RPMI8226 (cell line): Measurements from ENCODE around the gene ACSS3.

Experiments
- DNase-seq: peaks from one replicate; pipeline ENCODE4 v3.0.0-alpha.2; 2015

Gene ACSS3

GRCh38 chr12:81231574-81232368, 153.9 kb downstream of the ACSS3 start:
- no peak for DNase-seq

GRCh38 chr12:81245458-81245857, 167.6 kb downstream of the ACSS3 start:
- DNase-seq = no peak

GRCh38 chr12:81245907-81246570, 168.2 kb downstream of the ACSS3 start:
- no peak for DNase-seq

- DNase-seq = no peak
Measured at GRCh38 chr12:81249976-81250375, 172.1 kb downstream of the ACSS3 start.

DNA sequence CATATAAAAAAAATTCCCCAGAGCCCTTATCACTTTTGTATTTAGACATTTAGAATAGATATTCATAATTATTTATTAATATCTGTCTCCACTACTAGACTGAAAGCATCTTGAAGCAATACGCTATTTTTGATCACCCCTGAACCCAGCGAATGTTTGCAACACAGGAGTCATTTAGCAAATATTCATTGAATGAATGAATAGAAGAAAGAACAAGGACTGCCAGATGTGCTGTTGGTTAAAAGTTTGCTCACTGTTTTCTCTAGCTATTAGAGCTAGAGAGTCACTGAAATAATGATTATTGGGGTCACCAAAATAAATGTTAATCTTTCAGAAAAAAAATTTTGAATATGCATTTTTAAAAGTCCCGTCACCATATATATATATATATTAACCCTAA, 174.3 kb downstream of the ACSS3 start:
- no peak for DNase-seq

- DNase-seq = no peak
Measured at GRCh38 chr12:81253360-81253759, 175.5 kb downstream of the ACSS3 start.

GRCh38 chr12:81255456-81255855, 177.6 kb downstream of the ACSS3 start:
- DNase-seq = no peak

GRCh38 chr12:81255947-81256346, 178.1 kb downstream of the ACSS3 start:
- DNase-seq = no peak

DNA sequence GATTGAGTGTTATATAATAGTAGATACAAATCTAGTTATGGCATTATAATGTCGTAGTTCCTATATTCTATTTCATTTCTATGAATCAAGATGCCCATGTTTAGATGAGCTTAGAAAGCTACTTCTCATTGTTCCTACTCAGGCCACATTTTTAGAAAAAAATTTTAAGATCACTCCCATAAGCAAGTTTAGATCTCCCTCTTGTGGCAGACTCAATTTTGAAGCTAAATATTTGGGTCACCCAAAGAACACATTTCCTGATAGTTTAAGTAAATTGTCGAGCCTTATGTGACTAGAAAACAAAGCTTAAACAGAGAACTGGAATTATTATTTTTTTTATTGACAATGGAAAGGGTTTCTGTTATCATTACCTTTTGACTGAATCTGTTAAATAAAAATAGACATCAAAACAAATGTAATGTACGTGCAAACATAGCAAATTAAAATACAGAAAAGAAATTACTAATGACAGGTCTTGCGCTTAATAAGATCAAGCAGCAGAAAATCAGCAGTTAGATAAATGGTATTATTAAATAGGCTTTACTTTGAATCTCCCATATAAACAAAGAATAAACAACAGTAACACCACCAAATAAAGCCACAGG, 180.2 kb downstream of the ACSS3 start:
- DNase-seq = peak; percentile 66

GRCh38 chr12:81259360-81259759, 181.5 kb downstream of the ACSS3 start:
- no peak for DNase-seq

DNA sequence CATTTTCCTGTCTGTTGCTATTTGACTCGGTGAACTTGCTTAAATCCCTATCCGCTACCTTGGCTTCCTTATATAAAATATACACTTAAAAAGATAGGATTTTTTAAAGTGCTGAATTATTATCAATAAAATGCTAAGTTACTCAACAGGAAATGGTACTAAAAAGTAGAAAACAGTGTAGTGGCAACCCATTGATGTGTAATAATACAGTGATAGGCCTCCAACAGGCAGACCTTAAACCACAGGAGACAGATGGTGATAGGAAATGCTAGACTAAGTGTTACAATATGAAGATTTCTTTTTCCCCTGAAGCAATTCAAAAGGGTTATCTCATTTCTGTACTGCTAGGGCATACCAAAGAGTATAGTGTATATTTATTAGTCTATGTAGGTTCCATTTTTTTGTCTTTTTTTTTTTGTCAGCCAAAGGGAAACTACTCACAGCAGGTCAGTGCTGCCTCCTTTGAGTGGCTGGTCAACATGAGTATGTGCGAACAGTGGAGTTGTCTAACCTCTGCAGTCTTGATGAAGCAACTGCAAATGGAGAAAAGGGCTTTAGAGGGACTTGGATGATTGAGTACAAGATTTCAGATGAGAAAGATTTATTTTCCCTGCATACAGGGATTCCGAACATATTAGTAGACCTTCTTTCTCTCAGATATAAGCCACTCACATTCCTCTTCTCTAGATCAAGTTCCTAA, 183.8 kb downstream of the ACSS3 start:
- no peak for DNase-seq

GRCh38 chr12:81263072-81263471, 185.2 kb downstream of the ACSS3 start:
- DNase-seq = peak; percentile 57

DNA sequence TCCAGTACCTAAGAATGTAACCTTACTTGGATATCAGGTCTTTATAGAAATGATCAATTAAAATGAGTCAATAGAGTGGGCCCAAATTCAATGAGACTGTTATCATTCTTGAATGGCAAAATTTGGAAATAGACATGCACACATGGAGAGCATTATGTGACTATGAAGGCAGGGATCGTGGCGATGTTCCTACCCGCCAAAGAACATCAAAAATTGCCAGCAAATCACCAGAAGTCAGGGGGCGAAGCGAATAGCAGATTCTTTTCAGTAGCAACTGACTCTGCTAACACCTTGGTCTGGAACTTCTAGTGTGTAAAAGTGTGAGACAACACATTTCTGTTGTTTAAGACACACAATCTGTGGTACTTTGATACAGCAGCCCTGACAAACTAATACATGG, 192.5 kb downstream of the ACSS3 start:
- no peak for DNase-seq

DNA sequence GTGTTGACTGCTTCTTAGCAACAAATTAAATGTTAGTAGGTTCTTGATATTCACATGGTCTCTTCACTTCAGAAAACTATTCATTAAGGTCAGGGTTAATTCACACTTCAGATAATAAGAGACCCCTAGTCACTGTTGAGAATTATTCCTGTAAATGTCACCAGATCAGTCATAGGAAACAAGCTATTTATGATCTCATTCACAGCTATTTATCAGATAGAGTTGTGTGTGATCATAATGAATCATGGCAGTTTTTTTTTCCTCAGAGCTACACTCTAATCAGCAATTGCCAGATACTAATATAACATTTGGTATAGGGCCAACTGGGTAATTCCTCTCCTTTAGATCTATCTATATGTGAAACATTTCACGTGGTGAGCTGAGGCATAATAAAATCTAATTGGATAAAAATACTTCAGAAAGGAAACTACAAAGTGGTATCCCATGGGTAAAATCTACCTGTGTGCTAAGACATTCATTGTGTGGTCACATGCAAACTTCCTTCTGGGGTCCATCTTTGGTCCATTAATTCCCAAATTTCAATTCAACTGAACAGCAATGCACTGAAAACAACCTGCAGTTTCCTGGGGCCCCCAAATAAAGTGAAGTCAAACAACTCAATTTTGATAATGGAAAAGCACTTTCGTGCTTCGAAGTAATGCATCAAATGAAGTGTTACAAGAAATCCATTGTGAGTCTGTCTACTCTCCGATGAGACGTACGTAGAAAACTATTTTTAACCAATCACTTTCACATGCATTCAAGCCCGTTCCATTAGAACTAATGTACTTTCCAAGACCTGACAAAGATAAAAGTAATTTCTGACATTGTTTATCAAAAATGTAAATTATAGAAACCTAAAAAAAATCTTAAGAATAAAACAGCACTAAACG, 197.0 kb downstream of the ACSS3 start:
- no peak for DNase-seq

DNA sequence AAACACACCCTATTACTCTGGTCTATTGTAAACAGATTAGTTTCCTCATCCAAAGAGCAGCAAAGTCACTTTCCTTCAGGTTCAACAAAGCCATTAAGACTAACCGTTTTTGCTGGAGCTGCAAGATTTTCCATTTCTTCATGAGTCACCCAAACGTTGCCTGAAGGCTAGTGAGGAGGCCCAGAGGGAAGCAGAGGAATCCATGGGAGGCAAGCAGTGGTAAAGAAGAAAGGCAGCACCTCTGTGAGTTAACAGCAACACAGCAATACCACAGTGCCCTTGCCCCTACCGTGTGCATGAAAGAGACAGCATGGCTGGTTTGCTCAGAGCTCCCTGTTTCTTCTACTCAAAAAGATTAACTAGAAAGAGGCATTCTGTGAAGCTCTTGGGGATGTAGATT, 206.3 kb downstream of the ACSS3 start:
- no peak for DNase-seq

DNA sequence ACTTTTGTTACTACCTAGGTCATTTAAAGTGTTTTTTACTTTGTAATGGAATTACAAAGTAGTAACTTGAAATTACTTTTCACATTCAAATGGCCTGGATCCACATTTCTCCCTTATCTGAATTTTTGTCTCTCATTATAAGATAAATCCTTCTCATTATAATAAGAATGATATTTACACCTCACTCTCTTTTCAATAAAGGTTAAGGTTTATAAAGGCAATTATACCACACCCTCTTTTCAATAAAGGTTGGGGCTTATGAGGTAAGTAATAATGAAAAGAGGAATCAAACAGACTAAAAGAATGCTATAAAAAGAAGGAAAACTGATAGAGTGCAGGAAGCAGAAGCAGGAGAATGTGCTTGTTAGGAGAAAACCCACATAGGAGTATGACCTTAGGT, 210.8 kb downstream of the ACSS3 start:
- no peak for DNase-seq

DNA sequence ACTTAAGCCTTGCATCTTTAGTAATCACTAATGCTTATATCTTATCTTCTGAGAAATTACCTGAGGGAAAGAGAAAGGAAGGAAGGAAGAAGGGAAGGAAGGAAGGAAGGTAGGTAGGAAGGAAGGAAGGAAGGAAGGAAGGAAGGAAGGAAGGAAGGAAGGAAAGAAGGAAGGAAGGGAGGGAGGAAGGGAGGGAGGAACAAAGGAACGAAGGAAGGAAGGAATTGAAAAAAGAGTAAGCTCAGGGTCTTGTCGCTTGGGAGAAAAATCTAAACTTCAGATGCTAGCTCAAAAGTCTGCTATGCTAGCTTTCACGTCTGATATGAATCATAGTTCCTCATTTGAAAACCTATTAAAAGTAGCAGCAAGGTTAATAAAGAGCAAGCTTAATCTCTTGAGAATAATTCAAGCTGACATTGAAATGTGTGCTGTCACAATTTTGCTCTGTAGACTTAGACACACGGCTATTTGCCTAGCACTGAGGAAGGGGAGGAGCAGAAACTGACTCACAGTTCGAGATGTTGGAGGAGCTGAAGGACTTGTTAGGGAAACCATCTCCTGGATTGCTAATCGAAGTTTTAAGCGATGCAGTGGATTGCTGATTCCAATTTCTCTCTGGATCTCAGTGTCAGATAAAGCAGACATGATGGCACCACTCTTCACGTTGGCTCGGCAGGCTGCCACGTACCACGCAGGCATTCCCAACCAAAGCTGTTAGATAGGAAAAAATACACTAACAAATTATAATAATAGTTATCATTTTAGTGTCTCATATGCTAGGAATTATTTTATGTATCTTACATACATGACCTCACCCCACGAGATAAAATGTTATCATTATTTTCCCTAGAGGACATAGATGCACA, 216.7 kb downstream of the ACSS3 start:
- DNase-seq = no peak

- no peak for DNase-seq
Measured at GRCh38 chr12:81295251-81295650, 217.4 kb downstream of the ACSS3 start.

DNA sequence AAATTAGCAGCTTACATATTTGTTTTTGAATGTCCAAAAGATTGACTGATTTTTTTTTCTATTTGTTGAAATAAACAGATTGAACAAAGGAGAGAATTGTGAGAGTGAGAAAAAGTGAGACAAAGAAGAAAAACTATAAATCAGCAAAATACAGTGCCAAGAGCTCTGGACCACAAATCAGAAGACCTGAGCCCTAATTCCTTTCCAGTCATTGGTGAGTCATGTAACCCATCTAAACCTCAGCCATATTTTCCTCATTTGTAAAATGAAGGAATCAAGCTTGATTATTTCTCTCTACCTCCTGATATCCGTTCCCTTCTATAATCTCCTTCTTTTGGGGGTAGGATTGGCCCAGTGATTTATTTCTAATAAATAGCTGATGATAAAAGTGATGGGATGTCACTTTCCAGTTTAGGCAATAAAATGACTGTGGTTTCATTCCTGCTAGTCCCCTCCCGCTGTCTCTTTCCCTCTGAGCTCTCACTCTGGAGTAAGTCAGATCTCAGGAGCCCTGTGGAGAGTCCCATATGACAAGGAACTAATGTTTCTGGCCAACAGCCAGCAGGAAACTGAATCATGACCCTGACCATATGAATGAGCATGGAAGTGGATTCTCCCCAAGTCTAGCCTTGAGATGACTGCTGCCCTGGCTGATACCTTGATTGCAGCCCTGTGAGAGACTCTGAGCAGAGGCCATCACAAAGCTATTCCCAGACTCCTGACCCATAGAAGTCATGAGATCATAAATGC, 218.9 kb downstream of the ACSS3 start:
- no peak for DNase-seq

GRCh38 chr12:81297601-81298000, 219.7 kb downstream of the ACSS3 start:
- DNase-seq = no peak

GRCh38 chr12:81300454-81300853, 222.6 kb downstream of the ACSS3 start:
- no peak for DNase-seq
